Neutrophil (primary cell): ENCODE measurements around the gene WDHD1.

Experiments
- H3K27ac ChIP-seq: fragments of 200-600 bp; sonication (generic); 2 replicates; pipeline ENCODE4 v1.5.1; 2016; ENCODE audit warnings: mild to moderate bottlenecking, moderate library complexity
- H3K27me3 ChIP-seq: fragments of 200-600 bp; sonication (generic); 2 replicates; pipeline ENCODE4 v1.6.0; 2016; ENCODE audit warnings: mild to moderate bottlenecking
- H3K36me3 ChIP-seq: fragments of 200-600 bp; sonication (generic); 2 replicates; pipeline ENCODE4 v1.5.1; 2017
- H3K4me1 ChIP-seq, 2 experiments: fragments of 200-600 bp in 1 of 2; sonication (generic) in 1 of 2; 1 replicate in 1 of 2; 2 replicates in 1 of 2; pipeline versions ENCODE4 v1.5.1 to v1.6.1; 2013 to 2016; ENCODE audit warnings: low read depth in 1 of 2, low read length in 1 of 2, mild to moderate bottlenecking in 1 of 2, moderate library complexity in 1 of 2; ENCODE audit not compliant: control insufficient read depth in 1 of 2, insufficient read depth in 1 of 2
- H3K4me3 ChIP-seq, 2 experiments: fragments of 200-600 bp in 1 of 2; sonication (generic) in 1 of 2; 1 replicate in 1 of 2; 2 replicates in 1 of 2; pipeline ENCODE4 v1.5.1; 2013 to 2016; ENCODE audit warnings: low read depth in 1 of 2, low read length in 1 of 2, mild to moderate bottlenecking in 1 of 2, moderate library complexity in 1 of 2
- H3K9me3 ChIP-seq: fragments of 200-600 bp; sonication (generic); 2 replicates; pipeline ENCODE4 v1.5.1; 2016
- CTCF ChIP-seq: fragments of 200-600 bp; sonication (generic); IDR thresholded peaks from 2 replicates; pipeline ENCODE4 v1.5.1; 2016; ENCODE audit warnings: antibody characterized with exemption

The WDHD1 gene

DNA sequence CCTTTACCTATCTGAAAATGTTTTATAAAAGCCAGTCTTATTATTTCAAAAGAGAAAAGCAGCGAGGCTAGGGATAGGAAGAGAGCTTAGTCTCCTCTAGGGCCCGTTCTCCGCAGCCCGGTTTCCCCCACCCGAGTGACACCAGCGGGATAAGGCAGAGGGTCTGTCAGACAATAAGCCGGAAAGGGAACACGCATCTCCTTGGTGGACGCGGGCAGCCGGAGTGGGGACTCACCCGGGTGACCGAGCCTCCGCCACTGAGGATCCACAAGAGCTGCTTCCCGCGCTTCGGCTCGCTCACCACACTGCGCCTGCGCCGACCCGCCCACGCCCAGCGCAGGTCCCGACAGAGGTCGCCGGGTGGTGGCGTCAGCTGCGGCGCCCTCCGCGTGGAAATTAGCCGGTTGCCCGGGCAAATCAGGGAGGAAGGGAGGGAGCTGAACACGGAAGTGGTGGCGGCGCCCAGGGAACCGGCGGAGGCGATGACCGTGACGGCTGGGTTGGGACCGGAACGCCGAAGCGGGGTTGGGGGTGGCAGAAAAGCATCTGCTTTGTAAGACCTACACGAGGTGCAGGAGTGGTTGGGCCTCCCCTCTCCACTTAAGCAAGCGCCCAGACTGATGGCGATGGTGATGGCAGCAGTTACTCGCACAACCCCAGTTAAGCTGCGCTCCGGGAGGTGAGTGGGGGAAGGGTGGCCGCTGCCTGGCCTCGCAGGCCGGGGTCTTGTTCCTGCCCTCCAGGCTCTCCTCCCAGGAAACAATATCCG is at the start of gene WDHD1, which contains the start of gene SOCS4:
TSS of gene WDHD1 (minus strand) at position 307 of the 769 bp plus-strand sequence. CDS start 312 bp downstream, outside the sequence.
TSS of gene SOCS4 (plus strand) at position 444 of the 769 bp plus-strand sequence. CDS start 15,806 bp downstream, outside the sequence.
- Histone ChIP-seq H3K27ac (peak within 1 kb of the TSS; percentile 84), H3K4me1 (peaks cover 20 to 22% of the 10 kb centered on the region in 2 experiments), H3K36me3 (no peaks in the 10 kb centered on the region), H3K4me3 (peak within 1 kb of the TSS; percentile 67 to 68), H3K9me3 (no peaks in the 10 kb centered on the region), H3K27me3 (no peaks in the 10 kb centered on the region)
- peak; percentile 48 for TF ChIP-seq CTCF

DNA sequence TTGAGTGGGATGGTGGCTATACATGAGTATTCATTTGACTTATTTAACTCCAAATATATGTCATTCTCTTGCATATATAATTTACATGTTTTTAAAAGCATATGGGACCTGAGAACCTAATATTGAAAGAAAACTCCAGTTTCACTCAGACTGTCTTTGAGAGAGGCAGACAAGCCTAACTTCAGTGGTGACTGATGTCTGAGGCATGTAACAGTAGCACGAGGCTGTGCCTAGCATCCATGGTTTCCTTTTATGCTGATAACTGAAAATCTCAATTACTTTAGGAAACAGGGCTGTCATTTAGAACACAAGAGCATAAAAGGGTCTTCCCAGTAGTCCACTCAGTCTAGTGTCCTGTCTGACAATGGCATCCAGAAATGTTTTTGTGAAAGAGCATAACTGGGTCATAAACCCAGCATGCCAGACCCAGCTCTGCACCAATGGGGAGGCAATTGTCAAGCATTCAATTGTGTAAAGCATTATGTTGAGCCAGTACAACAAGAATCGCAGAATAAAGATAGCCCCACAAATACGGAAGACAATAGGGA is 48.8 kb upstream of the WDHD1 start:
- Histone ChIP-seq H3K4me3 (no peak overlapping the region), H3K9me3 (no peaks in the 10 kb centered on the region), H3K4me1 (peaks cover 0 to 6% of the 10 kb centered on the region in 2 experiments), H3K36me3 (no peaks in the 10 kb centered on the region), H3K27ac (no peak overlapping the region), H3K27me3 (peaks cover 16% of the 10 kb centered on the region)
- TF ChIP-seq CTCF: no peak

DNA sequence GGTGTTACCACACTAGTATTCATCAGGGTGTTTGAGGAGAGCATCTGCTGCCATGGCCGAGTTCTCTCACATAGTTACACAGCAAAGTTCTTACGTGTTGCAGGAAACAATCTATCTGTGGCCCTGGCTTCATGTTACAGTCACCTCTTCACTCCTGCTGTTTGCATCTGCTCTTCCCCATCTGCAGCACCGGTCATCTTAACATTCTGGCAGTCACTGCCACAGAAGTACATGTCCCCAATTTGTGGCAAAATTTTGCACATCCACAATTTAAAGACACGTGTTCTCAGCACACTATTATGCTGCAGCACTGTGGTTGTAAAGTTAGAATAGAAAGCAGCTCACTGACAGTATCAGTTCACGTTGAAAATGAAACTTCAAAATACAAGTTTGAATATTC is 47.8 kb upstream of the WDHD1 start:
- Histone ChIP-seq H3K9me3 (no peaks in the 10 kb centered on the region), H3K4me3 (no peak overlapping the region), H3K27ac (no peak overlapping the region), H3K27me3 (peaks cover 16% of the 10 kb centered on the region), H3K4me1 (peaks cover 0 to 3% of the 10 kb centered on the region in 2 experiments), H3K36me3 (no peaks in the 10 kb centered on the region)
- no peak for TF ChIP-seq CTCF

DNA sequence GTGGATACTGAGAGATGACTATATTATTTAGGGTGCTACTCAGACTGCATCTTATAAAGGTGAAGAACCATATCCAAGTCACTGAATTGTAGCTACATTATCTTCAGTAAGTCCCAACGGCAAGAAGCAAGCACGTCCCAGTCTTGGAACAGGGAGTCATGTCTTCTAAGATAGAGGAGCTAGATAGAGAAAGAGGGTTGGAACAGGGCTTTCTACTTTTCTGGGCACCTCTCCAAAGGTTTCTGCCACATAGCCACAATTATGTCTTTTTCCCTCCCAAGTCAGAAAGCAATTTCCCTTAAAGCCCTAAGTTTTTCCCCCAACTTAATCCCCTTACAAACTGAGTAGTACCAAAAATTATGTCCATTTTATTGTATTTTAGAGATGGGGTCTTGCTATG is 47.0 kb upstream of the WDHD1 start:
- Histone ChIP-seq H3K4me3 (no peak overlapping the region), H3K9me3 (no peaks in the 10 kb centered on the region), H3K27ac (no peak overlapping the region), H3K36me3 (no peaks in the 10 kb centered on the region), H3K4me1 (peaks cover 0 to 3% of the 10 kb centered on the region in 2 experiments), H3K27me3 (peaks cover 16% of the 10 kb centered on the region)
- TF ChIP-seq CTCF: no peak

DNA sequence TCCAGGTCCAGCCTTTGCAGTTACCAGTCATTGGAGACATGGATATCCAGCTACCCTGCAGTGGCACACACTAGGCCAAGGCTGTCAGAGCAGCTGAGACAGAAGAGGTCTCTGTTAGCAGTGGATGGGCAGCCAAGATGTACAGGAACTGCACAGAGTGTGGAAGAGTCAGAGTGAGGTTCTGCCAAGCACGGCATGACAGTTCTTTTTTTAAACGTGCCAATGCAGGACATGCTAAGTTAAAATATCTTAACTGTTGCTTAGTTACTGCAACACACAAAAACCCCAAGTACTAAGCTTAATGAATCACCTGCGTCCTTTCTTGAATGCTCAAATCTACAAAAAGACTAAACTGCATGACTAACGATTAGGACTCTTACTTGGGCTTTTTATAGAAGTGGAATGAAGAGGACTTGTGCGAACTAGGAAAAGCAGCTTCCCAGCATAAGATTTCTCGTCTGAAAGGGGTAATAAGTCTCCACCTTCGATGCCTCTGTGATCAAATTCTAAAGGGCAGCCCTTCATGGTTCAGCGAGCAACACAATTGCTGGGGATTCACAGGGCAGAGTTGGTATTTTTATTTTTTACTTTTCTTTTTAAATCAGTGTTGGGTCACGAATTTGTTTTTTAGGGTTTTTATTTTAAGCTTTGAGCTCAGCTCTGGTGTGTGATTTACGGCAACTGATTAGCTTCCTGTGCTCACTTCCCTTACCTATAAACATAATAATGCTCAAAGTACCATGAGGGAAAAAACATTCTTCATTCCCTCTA is 45.2 kb upstream of the WDHD1 start:
- H3K27me3 ChIP-seq: peaks cover 16% of the 10 kb centered on the region
- H3K9me3 ChIP-seq: no peaks in the 10 kb centered on the region
- TF ChIP-seq CTCF: no peak
- H3K4me3 ChIP-seq: no peak overlapping the region
- peaks cover 14% of the 10 kb centered on the region for H3K36me3 ChIP-seq
- H3K27ac ChIP-seq: no peak overlapping the region
- peaks cover 0 to 3% of the 10 kb centered on the region in 2 experiments for H3K4me1 ChIP-seq
